Body of pancreas (tissue), 4 donors: ENCODE results near the gene TTC39C. TPM values are rescaled to one million over a fixed set of nuclear protein-coding genes. Genes with fewer than 3 reads are reported as not detected.
"Not testable (repeated sequence)": the region's sequence is repeated elsewhere in the genome, so short reads cannot be mapped to it uniquely, and the experiment has no call there.

Source experiments
- ATAC-seq: fragments of 150-250 bp; one replicate; pipeline ENCODE4 v1.9.1; 2016
- DNase-seq, 4 donors: peaks; one replicate each; pipeline ENCODE4 v3.0.0-alpha.2; 2019
- H3K27ac ChIP-seq, 4 donors: fragments of 200-600 bp; sonication (generic); 1 replicate in 3 of 4; 2 replicates in 1 of 4; pipeline versions ENCODE4 v1.5.1 to v1.6.1; 2016 to 2019; ENCODE audit warnings: mild to moderate bottlenecking in 1 of 4, mixed read lengths in 1 of 4, moderate library complexity in 1 of 4
- H3K27me3 ChIP-seq, 2 donors: fragments of 200-600 bp; sonication (generic); one replicate each; pipeline ENCODE4 v1.6.0; 2016; ENCODE audit warnings: mild to moderate bottlenecking in 1 of 2
- H3K36me3 ChIP-seq, 2 donors: fragments of 200-600 bp; sonication (generic); replicated peaks in 1 of 2; 2 replicates each; pipeline ENCODE4 v1.5.1; 2016; ENCODE audit warnings: low read depth in 2 of 2; ENCODE audit not compliant: insufficient read depth in 1 of 2
- H3K4me1 ChIP-seq: fragments of 200-600 bp; sonication (generic); one replicate; pipeline ENCODE4 v1.6.0; 2016
- H3K4me3 ChIP-seq, 2 donors: fragments of 200-600 bp; sonication (generic); 1 replicate in 1 of 2; 2 replicates in 1 of 2; pipeline ENCODE4 v1.5.1; 2016 to 2019
- H3K9me3 ChIP-seq, 3 donors: fragments of 200-600 bp; sonication (generic); 1 replicate in 2 of 3; 2 replicates in 1 of 3; pipeline ENCODE4 v1.5.1; 2016
- CTCF ChIP-seq, 7 experiments: fragments of 450-650 bp in 4 of 7; fragments of 200-600 bp in 3 of 7; sonication (generic) in 3 of 7; IDR thresholded peaks; one replicate each; pipeline ENCODE4 v1.5.1; 2016 to 2019; ENCODE audit warnings: antibody characterized with exemption in 7 of 7
- POLR2A ChIP-seq, 3 donors: fragments of 450-650 bp; IDR thresholded peaks; one replicate each; pipeline ENCODE4 v1.6.1; 2016; ENCODE audit warnings: antibody characterized with exemption in 3 of 3, mild to moderate bottlenecking in 2 of 3
- WGBS, 2 donors: methylation state at CpG; one replicate each; pipeline ENCODE4 v1.1.5; 2017; 5-methylcytosine and 5-hydroxymethylcytosine counted together
- intact Hi-C: fragments of 100-400 bp; cut with DNase I; formaldehyde crosslinking; loops from one replicate; pipeline ENCODE4 v1.15.1; 2023
- total RNA-seq, 2 donors: library from RNA; depleted of rRNA; stranded (reverse); fragments of >200 nt; gene quantifications; one replicate each; pipeline ENCODE4 v1.1.0, GENCODE V29; 2016

Gene TTC39C
- total RNA-seq, 2 donors from 2014 or later, result 20.1 to 21.8 TPM

- Histone ChIP-seq H3K27ac (no peak overlapping the region), H3K36me3 (peaks cover 0 to 4% of the 10 kb centered on the region in 2 donors), H3K27me3 (no peaks in the 10 kb centered on the region), H3K4me3 (no peak overlapping the region), H3K9me3 (no peaks in the 10 kb centered on the region), H3K4me1 (peaks cover 16% of the 10 kb centered on the region)
- TF ChIP-seq POLR2A (IDR thresholded peaks at IDR 0.05), result no peak
- ATAC-seq, result no peak
- intact Hi-C loops, result no loop called here
- no peak for DNase-seq
- 56 to 70% methylated on average over 3 of the region's 3 CpGs for WGBS, 2 donors
Observed at GRCh38 chr18:24136967-24137373, 122.4 kb downstream of the TTC39C start.

- TF ChIP-seq POLR2A (IDR thresholded peaks at IDR 0.05) (no peak), CTCF (IDR thresholded peaks at IDR 0.05) (no peak)
- Histone ChIP-seq H3K4me1 (peaks cover 16% of the 10 kb centered on the region), H3K4me3 (no peak overlapping the region), H3K27ac (peak overlapping the region in 2 of 4 donors; percentile 12 to 16), H3K9me3 (no peaks in the 10 kb centered on the region), H3K36me3 (no peaks in the 10 kb centered on the region), H3K27me3 (no peaks in the 10 kb centered on the region)
- peak; percentile 14 for ATAC-seq
- WGBS, 2 donors, result 33% methylated on average over 7 of the region's 7 CpGs
- no peak for DNase-seq
- intact Hi-C loops, result no loop called here
Observed at GRCh38 chr18:24138409-24138788, 123.8 kb downstream of the TTC39C start.

GRCh38 chr18:24138789-24139616 lies 124.4 kb downstream of the TTC39C start, which contains the start of gene CABYR:
Gene CABYR, plus strand, starts transcription at chr18:24139062. Its CDS starts 4,053 bp downstream, at chr18:24143115.
- Histone ChIP-seq H3K27ac (peak within 1 kb of the TSS in 2 of 4 donors; percentile 12 to 16), H3K36me3 (no peaks in the 10 kb centered on the region), H3K4me3 (peak within 1 kb of the TSS in 1 of 2 donors; percentile 34), H3K27me3 (no peaks in the 10 kb centered on the region), H3K4me1 (peaks cover 16% of the 10 kb centered on the region), H3K9me3 (no peaks in the 10 kb centered on the region)
- peak; percentile 88 for ATAC-seq
- peak; percentile 55 to 65 (median 57) for DNase-seq
- TF ChIP-seq CTCF (IDR thresholded peaks at IDR 0.05) (no peak), POLR2A (IDR thresholded peaks at IDR 0.05) (peak in 2 of 3 donors; percentile 53 to 61)
- 5% methylated on average over 35 to 63 of the region's 63 CpGs for WGBS, 2 donors
- intact Hi-C loops, result no loop called here

- peaks cover 16% of the 10 kb centered on the region for H3K4me1 ChIP-seq
- H3K27me3 ChIP-seq, result no peaks in the 10 kb centered on the region
- intact Hi-C loops, result no loop called here
- no peak for ATAC-seq
- TF ChIP-seq POLR2A (IDR thresholded peaks at IDR 0.05) (no peak), CTCF (IDR thresholded peaks at IDR 0.05) (no peak)
- no peaks in the 10 kb centered on the region for H3K9me3 ChIP-seq
- H3K36me3 ChIP-seq, result no peaks in the 10 kb centered on the region
- H3K27ac ChIP-seq, result no peak overlapping the region
- DNase-seq, result no peak
- WGBS, 2 donors, result 81 to 89% methylated on average over 2 of the region's 2 CpGs
- no peak overlapping the region for H3K4me3 ChIP-seq
Observed at GRCh38 chr18:24140697-24141096, 126.1 kb downstream of the TTC39C start.

- Histone ChIP-seq H3K27ac (no peak overlapping the region), H3K36me3 (no peaks in the 10 kb centered on the region), H3K4me3 (no peak overlapping the region), H3K27me3 (no peaks in the 10 kb centered on the region), H3K9me3 (no peaks in the 10 kb centered on the region), H3K4me1 (peaks cover 16% of the 10 kb centered on the region)
- no peak for ATAC-seq
- TF ChIP-seq CTCF (IDR thresholded peaks at IDR 0.05) (no peak), POLR2A (IDR thresholded peaks at IDR 0.05) (no peak)
- intact Hi-C loops, result no loop called here
- DNase-seq, result no peak
Observed at GRCh38 chr18:24142376-24142775, 127.8 kb downstream of the TTC39C start.

GRCh38 chr18:24149591-24149990 lies 135.0 kb downstream of the TTC39C start:
- H3K36me3 ChIP-seq, H3K4me1 ChIP-seq, H3K27ac ChIP-seq, H3K27me3 ChIP-seq, H3K4me3 ChIP-seq, ATAC-seq, H3K9me3 ChIP-seq, intact Hi-C loops, DNase-seq: not testable (repeated sequence)
- 95% methylated on average over 19 of the region's 28 CpGs; no CpG with 5 or more reads in 1 of the 2 donors for WGBS, 2 donors
